ENCODE results near the gene LRRC7.

The LRRC7 gene

GRCh38 chr1:70048336-70049094, 480.8 kb downstream of the LRRC7 start:
- no peak for DNase-seq

DNA sequence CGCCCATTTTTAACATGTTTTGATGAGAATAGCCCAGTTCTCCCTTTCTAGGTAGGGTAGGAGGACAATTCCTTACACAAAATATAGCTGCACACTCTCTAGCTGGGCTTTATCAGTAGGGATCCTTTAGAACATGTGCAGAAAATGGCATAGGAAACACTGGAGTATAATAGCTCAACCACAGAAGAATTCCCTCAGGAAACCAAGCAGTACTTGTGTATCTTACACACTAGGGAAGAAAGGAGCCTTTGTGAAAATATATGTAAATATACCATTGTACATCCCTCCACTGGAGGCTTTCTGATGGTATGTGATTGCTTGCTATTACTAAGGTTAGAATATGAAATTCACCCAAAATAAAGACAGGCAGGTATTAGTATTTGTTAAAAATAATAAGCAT, 484.2 kb downstream of the LRRC7 start:
- no peak for DNase-seq

DNA sequence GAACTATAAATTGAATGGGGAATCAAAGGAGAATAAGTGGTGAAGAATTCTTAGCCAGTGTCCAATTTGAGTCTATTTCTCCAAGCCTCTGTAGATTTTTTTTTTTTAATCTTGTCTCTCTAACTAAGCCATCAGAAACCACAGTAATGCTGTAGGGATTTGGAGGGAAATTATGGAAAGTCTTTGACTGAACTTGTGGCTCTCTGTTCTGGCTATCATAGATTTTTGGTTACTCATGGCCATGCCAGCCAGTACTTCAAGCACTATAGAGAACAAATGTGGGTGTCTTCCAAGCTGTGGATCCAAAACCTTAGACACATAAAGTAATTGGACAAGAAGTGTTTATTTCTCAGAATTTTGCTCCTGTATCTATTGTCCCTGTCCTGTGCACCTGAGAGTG, 489.8 kb downstream of the LRRC7 start:
- DNase-seq: no peak

GRCh38 chr1:70061231-70061630, 493.5 kb downstream of the LRRC7 start:
- DNase-seq: no peak

GRCh38 chr1:70063861-70064260, 496.1 kb downstream of the LRRC7 start:
- DNase-seq: no peak

GRCh38 chr1:70066711-70067110, 499.0 kb downstream of the LRRC7 start:
- DNase-seq: no peak

DNA sequence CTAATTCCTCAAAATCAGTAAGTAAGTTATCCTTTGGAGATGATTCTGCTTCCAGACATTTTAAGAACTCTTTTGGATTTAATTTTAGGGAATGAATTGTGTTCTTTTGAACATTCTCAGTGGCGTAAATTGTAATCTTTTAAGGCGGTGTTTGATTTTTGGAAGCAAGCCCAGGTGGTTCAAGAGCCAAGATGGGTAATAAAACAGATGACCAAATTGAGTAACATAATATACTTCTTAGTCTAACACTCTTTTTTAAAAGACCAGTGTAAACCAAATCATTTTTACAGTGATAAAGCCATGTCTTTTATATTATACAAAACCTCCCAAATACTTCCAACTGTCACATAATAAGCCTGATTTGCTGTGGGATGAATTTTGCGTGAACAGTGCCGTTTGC, 503.9 kb downstream of the LRRC7 start:
- DNase-seq: peak; percentile 63

- DNase-seq: peak; percentile 94
Observed at GRCh38 chr1:70072231-70072751, 504.6 kb downstream of the LRRC7 start.

DNA sequence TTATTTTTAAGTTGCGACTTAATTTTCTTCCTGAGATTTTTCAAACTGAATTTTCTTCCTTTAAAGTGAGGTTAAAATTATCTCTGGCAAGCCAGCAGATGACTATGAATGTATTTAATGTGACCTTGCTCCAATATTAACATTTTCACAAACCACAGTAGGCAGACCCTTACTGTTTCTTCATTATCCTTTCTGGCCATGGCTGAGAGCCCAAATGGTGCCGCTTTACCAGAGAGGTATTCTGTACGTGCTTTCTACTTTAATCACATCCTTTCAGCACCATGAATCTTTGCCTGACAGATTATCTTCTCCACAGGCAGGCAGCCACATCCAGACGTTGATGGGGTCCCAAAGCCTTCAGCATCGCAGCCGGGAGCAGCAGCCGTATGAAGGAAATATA, 508.0 kb downstream of the LRRC7 start:
- DNase-seq: no peak

- DNase-seq: no peak
Observed at GRCh38 chr1:70077066-70077465, 509.3 kb downstream of the LRRC7 start.

DNA sequence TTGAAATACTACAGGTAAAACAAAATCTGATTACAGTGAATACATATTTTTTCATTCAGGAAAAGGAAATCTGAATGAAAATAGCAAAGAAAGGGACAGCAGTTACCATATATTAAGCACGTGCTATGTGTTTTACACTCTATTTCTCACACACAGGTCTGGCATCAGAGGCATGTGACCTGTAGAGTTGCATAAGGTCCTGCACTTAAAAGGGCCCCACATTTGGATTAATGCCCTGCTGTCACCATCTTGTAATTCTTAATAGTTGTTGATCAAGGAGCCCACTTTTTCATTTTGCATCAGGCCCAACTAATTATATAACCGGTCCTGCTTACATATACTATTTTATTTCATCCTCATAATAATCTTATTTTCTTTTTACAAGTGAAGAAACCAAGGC, 511.8 kb downstream of the LRRC7 start:
- DNase-seq: no peak

DNA sequence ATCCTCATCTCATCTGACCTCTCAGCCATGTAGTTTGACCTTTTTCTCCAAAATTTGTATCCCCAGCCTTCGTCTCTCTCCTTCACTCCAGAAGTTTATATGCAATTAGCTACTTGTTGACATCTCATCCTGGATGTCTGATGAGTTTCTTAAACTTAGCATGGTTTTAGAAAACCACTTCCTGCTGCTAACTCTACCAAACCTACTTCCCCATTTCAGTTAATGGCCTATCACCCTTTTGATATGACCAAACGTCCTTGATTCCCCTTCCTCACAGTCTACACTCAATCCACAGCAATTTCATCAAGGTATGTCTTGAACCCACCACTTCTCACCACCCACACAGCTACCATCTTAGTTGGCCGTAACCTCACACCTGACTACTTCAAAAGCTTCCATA, 515.8 kb downstream of the LRRC7 start:
- DNase-seq: no peak

DNA sequence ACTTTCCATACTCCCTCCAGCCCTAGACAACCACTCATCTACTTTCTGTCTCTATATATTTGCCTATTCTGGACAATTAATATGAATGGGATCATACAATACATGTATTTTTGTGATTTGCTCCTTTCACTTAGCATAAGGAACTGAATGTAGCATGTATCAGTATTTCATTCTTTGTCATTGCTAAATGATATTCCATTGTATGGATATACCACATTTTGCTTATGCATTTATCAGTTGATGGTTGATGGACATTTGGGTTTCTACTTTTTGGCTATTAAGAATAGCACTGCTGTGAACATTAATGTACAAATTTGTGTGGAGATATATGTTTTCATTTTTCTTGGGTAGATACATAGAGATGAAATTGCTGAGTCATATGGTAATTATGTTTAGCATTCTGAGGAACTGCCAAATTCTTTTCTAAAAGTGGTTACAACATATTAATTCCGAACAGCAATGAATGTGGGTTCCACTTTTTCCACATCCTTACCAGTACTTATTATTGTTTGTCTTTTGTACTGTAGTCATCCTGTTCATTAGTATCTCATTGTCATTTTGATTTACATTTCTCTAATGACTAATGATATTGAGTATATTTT, 516.7 kb downstream of the LRRC7 start:
- no peak for DNase-seq

DNA sequence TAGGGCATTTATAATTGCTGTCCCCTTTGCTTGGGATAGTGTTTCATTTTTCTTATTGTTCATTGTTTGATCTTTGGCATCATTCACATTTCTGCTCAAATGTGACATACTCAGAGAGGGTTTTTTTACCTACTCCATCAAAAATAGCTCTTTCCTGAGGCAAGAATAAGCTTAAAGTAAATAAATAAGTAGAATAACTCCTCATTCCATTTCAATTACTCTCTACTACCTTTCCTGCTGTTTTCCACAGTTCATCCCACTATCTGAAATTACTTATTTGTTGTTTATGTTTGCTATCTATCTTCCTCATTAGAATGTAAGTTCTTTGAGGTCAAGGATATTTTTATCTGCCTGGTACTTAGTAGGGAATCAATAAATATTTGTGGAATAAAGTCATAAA, 517.8 kb downstream of the LRRC7 start:
- no peak for DNase-seq

- no peak for DNase-seq
Observed at GRCh38 chr1:70086897-70087296, 519.2 kb downstream of the LRRC7 start.

GRCh38 chr1:70090141-70090540, 522.4 kb downstream of the LRRC7 start:
- DNase-seq: no peak

GRCh38 chr1:70090875-70091274, 523.2 kb downstream of the LRRC7 start:
- no peak for DNase-seq

- no peak for DNase-seq
Observed at GRCh38 chr1:70091811-70092210, 524.1 kb downstream of the LRRC7 start.

- DNase-seq: no peak
Observed at GRCh38 chr1:70092526-70092925, 524.8 kb downstream of the LRRC7 start.

DNA sequence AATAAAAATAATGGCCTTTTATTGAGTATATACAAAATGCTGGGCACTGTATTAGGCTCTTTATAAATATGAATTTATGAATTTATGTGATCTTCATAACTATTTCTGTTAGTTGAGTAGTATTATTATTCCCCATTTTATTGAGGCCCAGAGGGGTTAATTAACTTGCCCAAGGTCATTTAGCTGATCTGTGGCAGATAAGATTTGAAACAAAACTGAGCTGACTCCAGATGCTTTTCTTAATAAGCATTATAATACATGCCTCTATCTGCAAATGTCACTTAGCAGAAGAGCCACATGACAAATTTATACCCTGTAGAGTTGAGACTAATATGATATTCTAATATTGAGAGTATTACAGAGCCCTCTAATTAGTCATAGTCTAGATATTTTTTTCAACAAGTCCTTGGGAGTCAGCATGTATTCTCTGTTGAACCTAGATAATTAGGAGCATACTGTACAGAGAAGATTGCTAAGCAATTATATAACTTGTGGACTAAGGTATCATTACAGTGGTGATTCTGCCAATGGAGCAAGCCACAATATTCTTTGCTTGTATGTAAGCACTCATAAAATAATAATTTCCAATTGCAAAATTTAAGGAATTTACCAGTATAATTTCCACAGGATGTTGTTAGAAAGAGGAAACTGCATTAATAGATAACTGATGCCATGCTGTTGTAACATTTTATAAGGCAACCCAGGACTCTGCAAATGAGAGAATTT, 525.7 kb downstream of the LRRC7 start:
- DNase-seq: peak; percentile 83

DNA sequence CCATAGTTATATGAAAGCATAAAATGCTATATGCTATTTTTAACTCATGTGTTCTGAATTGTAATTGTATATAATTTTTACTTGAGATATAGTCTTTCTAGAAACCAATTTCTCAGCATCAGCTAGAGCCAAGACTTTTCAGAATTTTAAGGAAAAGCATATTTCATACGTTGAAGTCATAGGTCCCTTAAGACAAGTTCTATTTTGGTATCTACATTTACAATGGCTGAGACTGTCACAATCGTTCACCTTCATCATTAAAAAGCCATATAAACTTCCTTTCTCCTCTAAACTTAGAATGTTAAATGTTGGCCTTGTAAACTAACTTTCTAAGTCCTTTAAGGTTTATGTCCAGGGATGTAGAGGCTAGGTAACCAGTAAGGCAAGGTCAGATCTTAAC, 533.5 kb downstream of the LRRC7 start:
- DNase-seq: no peak

- DNase-seq: no peak
Observed at GRCh38 chr1:70101774-70102173, 534.1 kb downstream of the LRRC7 start.

DNA sequence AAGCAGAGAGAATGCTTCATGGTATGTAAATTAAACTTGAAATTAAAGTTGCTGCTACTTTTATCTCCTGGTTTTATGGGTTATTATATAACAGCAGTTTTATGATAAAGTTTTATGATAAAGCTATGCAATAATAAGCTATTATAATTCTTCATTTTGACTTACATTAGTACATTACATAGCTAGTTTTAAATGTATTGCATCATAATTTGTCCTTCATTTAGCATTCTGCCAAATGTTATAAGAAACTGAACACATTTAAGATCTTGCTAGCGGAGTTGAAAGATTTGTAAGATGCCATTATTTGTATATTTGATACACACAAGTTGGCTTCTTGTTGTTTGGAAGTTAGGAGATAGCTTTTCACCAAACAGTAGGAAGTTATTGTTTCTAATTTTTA, 536.0 kb downstream of the LRRC7 start:
- no peak for DNase-seq

- no peak for DNase-seq
Observed at GRCh38 chr1:70109241-70109640, 541.5 kb downstream of the LRRC7 start.
